Upper lobe of left lung (tissue), 6 donors: ENCODE measurements around the gene ARHGAP26. TPM values are rescaled to one million over a fixed set of nuclear protein-coding genes. Genes with fewer than 3 reads are reported as not detected.

ENCODE experiments used
- ATAC-seq, 2 donors: fragments of 200-7000 bp; cut with Tn5 transposase; one replicate each; pipeline ENCODE4 v1.9.1; 2022; ENCODE audit warnings: mild to moderate bottlenecking in 2 of 2, moderate library complexity in 2 of 2; ENCODE audit not compliant: low FRiP score in 2 of 2
- DNase-seq, 2 donors: peaks; one replicate each; pipeline ENCODE4 v3.0.0-alpha.2; 2019 to 2020
- H3K27ac ChIP-seq, 4 donors: fragments of 200-600 bp; sonication (generic); one replicate each; pipeline ENCODE4 v1.5.1; 2016 to 2019
- H3K27me3 ChIP-seq, 4 donors: fragments of 200-600 bp; sonication (generic); one replicate each; pipeline ENCODE4 v1.5.1; 2017 to 2019
- H3K36me3 ChIP-seq, 4 donors: fragments of 200-600 bp; sonication (generic); one replicate each; pipeline ENCODE4 v1.5.1; 2016 to 2019
- H3K4me1 ChIP-seq, 4 donors: fragments of 200-600 bp; sonication (generic); one replicate each; pipeline ENCODE4 v1.5.1; 2018 to 2019
- H3K4me3 ChIP-seq, 4 donors: fragments of 200-600 bp; sonication (generic); one replicate each; pipeline ENCODE4 v1.5.1; 2017 to 2019; ENCODE audit warnings: mild to moderate bottlenecking in 2 of 4, moderate library complexity in 1 of 4
- H3K9me3 ChIP-seq, 4 donors: fragments of 200-600 bp; sonication (generic); one replicate each; pipeline ENCODE4 v1.5.1; 2018 to 2019
- EP300 ChIP-seq, 4 donors: sonication (generic); formaldehyde crosslinking; IDR thresholded peaks; one replicate each; pipeline ENCODE4 v1.5.1; 2017; ENCODE audit warnings: antibody characterized with exemption in 4 of 4, control low read depth in 2 of 4
- POLR2A ChIP-seq, 4 donors: fragments of 450-650 bp; IDR thresholded peaks; one replicate each; pipeline ENCODE4 v1.5.1; 2016 to 2017; ENCODE audit warnings: antibody characterized with exemption in 4 of 4, mild to moderate bottlenecking in 2 of 4
- POLR2AphosphoS5 ChIP-seq, 2 donors: sonication (generic); formaldehyde crosslinking; IDR thresholded peaks; one replicate each; pipeline ENCODE4 v1.5.1; 2017; ENCODE audit warnings: antibody characterized with exemption in 2 of 2
- WGBS, 2 donors: methylation state at CpG; one replicate each; pipeline ENCODE4 v1.1.5; 2017 to 2018; 5-methylcytosine and 5-hydroxymethylcytosine counted together
- total RNA-seq, 6 donors: library from RNA; depleted of rRNA in 4 of 6; stranded (reverse); fragments of >200 nt in 4 of 6; gene quantifications; one replicate each; pipeline versions ENCODE4 v1.1.0 to v1.2.1, GENCODE V29; 2016 to 2021
- TF ChIP-seq, protein P1 (sequence below), 6 experiments: fragments of 450-650 bp in 4 of 6; fragments of 200-600 bp in 2 of 6; sonication (generic) in 2 of 6; IDR thresholded peaks; one replicate each; pipeline ENCODE4 v1.5.1; 2016 to 2019; ENCODE audit warnings: antibody characterized with exemption in 6 of 6
- donor health status: DM: no; HTN: no; CAD: no; lungs with moderate emphysema.
- donor health status: DM: no; HTN: yes; CAD: no; lungs with severe emphysema.

ARHGAP26 gene
- total RNA-seq, 6 donors from 2014 or later: 34.9 to 90.1 (median 38.9) TPM

- DNase-seq (no peak), ATAC-seq (no peak)
- H3K27ac ChIP-seq: no peak overlapping the region
- no peak overlapping the region for H3K4me3 ChIP-seq
- no peak for TF ChIP-seq POLR2AphosphoS5 (IDR thresholded peaks at IDR 0.05)
- TF ChIP-seq POLR2A (IDR thresholded peaks at IDR 0.05): no peak
- TF ChIP-seq EP300 (IDR thresholded peaks at IDR 0.05): no peak
- TF ChIP-seq, protein P1, sequence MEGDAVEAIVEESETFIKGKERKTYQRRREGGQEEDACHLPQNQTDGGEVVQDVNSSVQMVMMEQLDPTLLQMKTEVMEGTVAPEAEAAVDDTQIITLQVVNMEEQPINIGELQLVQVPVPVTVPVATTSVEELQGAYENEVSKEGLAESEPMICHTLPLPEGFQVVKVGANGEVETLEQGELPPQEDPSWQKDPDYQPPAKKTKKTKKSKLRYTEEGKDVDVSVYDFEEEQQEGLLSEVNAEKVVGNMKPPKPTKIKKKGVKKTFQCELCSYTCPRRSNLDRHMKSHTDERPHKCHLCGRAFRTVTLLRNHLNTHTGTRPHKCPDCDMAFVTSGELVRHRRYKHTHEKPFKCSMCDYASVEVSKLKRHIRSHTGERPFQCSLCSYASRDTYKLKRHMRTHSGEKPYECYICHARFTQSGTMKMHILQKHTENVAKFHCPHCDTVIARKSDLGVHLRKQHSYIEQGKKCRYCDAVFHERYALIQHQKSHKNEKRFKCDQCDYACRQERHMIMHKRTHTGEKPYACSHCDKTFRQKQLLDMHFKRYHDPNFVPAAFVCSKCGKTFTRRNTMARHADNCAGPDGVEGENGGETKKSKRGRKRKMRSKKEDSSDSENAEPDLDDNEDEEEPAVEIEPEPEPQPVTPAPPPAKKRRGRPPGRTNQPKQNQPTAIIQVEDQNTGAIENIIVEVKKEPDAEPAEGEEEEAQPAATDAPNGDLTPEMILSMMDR (IDR thresholded peaks at IDR 0.05): no peak
- H3K36me3 ChIP-seq: peaks cover 0 to 3% (median 0%) of the 10 kb centered on the region in 4 donors
- no peaks in the 10 kb centered on the region for H3K9me3 ChIP-seq
- H3K27me3 ChIP-seq: no peaks in the 10 kb centered on the region
- 71 to 81% methylated on average over 3 of the region's 3 CpGs for WGBS, 2 donors
- H3K4me1 ChIP-seq: peaks cover 13 to 35% (median 26%) of the 10 kb centered on the region in 4 donors
Observed at GRCh38 chr5:143226361-143226760, 456.2 kb downstream of the ARHGAP26 start.

DNA sequence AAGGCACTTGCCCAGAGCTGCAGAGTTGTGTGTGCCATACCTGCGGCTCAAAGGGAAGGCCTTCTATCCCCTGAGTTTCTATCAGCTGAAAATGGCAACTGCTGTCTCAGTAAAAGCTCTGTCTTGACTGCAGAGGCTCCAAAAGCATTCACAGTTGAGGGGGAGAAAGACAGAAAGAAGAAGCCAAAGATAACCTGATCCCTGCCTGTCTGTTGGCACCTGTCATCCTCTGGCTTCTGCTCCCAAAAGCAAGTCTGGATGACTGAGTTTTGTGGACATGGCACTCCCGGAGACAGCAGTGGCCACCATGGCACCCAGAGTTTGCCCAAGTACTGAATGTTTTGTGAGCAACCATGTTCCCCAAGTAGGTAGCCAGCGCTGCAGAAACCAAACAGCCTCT lies 456.7 kb downstream of the ARHGAP26 start:
- Histone ChIP-seq H3K4me1 (peaks cover 13 to 30% (median 21%) of the 10 kb centered on the region in 4 donors), H3K27me3 (no peaks in the 10 kb centered on the region), H3K9me3 (no peaks in the 10 kb centered on the region), H3K4me3 (no peak overlapping the region), H3K27ac (no peak overlapping the region), H3K36me3 (peaks cover 0 to 3% (median 0%) of the 10 kb centered on the region in 4 donors)
- ATAC-seq (no peak), DNase-seq (no peak)
- WGBS, 2 donors: 98 to 100% methylated on average over 2 to 3 of the region's 3 CpGs
- no peak for TF ChIP-seq POLR2A (IDR thresholded peaks at IDR 0.05)
- no peak for TF ChIP-seq POLR2AphosphoS5 (IDR thresholded peaks at IDR 0.05)
- TF ChIP-seq EP300 (IDR thresholded peaks at IDR 0.05): no peak
- TF ChIP-seq, protein P1 (IDR thresholded peaks at IDR 0.05): no peak

DNA sequence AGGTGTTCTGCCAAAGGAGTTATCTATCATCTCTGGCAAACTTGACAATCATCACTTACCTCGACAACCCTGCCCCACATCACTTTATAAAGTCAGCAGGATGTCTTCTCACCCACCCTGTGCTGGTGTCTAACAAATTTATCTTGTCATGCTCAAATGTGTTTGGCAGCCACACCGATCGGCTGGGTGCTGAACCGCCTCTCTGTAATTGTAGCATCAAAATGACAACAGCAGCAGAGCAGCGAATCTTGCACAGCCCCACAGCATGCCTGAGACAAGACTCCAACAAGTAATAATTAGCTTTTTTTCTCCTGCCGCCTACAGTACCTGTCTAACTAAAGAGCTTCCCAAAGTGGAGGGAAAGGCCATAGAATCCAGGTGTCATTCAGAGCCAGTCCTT lies 457.1 kb downstream of the ARHGAP26 start:
- ATAC-seq (no peak), DNase-seq (no peak)
- no peak overlapping the region for H3K4me3 ChIP-seq
- H3K27me3 ChIP-seq: no peaks in the 10 kb centered on the region
- WGBS, 2 donors: 89 to 96% methylated on average over 6 of the region's 6 CpGs
- H3K9me3 ChIP-seq: no peaks in the 10 kb centered on the region
- no peak for TF ChIP-seq POLR2AphosphoS5 (IDR thresholded peaks at IDR 0.05)
- TF ChIP-seq, protein P1 (IDR thresholded peaks at IDR 0.05): no peak
- no peak for TF ChIP-seq EP300 (IDR thresholded peaks at IDR 0.05)
- no peak for TF ChIP-seq POLR2A (IDR thresholded peaks at IDR 0.05)
- H3K4me1 ChIP-seq: peaks cover 11 to 25% (median 18%) of the 10 kb centered on the region in 4 donors
- peaks cover 0 to 3% (median 0%) of the 10 kb centered on the region in 4 donors for H3K36me3 ChIP-seq
- H3K27ac ChIP-seq: no peak overlapping the region

GRCh38 chr5:143228597-143229293 lies 458.6 kb downstream of the ARHGAP26 start:
- Histone ChIP-seq H3K4me3 (no peak overlapping the region), H3K27ac (no peak overlapping the region), H3K27me3 (no peaks in the 10 kb centered on the region), H3K36me3 (no peaks in the 10 kb centered on the region), H3K9me3 (no peaks in the 10 kb centered on the region), H3K4me1 (peaks cover 0 to 16% (median 8%) of the 10 kb centered on the region in 4 donors)
- 88 to 94% methylated on average over 8 of the region's 8 CpGs for WGBS, 2 donors
- ATAC-seq (no peak), DNase-seq (no peak)
- TF ChIP-seq EP300 (IDR thresholded peaks at IDR 0.05) (no peak), POLR2AphosphoS5 (IDR thresholded peaks at IDR 0.05) (no peak), POLR2A (IDR thresholded peaks at IDR 0.05) (no peak)
- TF ChIP-seq, protein P1 (IDR thresholded peaks at IDR 0.05): no peak
